Caco-2 (cell line): ENCODE measurements around the gene NRL. TPM values are rescaled to one million over a fixed set of nuclear protein-coding genes. Genes with fewer than 3 reads are reported as not detected.

Source experiments
- BruUV-seq: library from RNA; stranded (reverse); fragments of 400-500 nt; replicated peaks from 2 replicates; lab custom pipeline; 2021; lab: Mats Ljungman, UMichigan
- CTCF ChIA-PET: fragments of 300-600 bp; sonication (Branson Sonifier 250); formaldehyde crosslinking; loops from one replicate; lab custom pipeline; 2022; ENCODE audit warnings: antibody characterized with exemption; lab: Charles Lee
- POLR2A ChIA-PET: fragments of 300-600 bp; sonication (Branson Sonifier 250); formaldehyde crosslinking; loops from one replicate; lab custom pipeline; 2022; ENCODE audit warnings: antibody characterized with exemption; lab: Charles Lee
- DNase-seq, 2 experiments: peaks; one replicate each; pipeline versions ENCODE4 v3.0.0 to v3.0.0-alpha.2; 2020 to 2022
- H3K27me3 ChIP-seq: replicated peaks from 2 replicates; pipeline ENCODE4 v1.6.0; 2011; ENCODE audit warnings: low read length; ENCODE audit not compliant: control insufficient read depth, insufficient read depth
- H3K36me3 ChIP-seq: 2 replicates; pipeline ENCODE4 v1.5.1; 2011; ENCODE audit warnings: low read length; ENCODE audit not compliant: control insufficient read depth, insufficient read depth
- H3K4me1 ChIP-seq: fragments of 250-450 bp; sonication (Bioruptor Pico); 2 replicates; pipeline ENCODE4 v1.5.1; 2020; ENCODE audit warnings: mild to moderate bottlenecking
- H3K4me3 ChIP-seq: 2 replicates; pipeline ENCODE4 v1.5.1; 2011; ENCODE audit warnings: low read depth, mild to moderate bottlenecking, control low read depth, low read length
- H3K9me3 ChIP-seq: fragments of 250-450 bp; sonication (Bioruptor Pico); 2 replicates; pipeline ENCODE4 v1.5.1; 2020; ENCODE audit warnings: mild to moderate bottlenecking, moderate library complexity
- H3K27ac Mint-ChIP-seq: one replicate; pipeline ENCODE4 v1.8.0; 2022; ENCODE audit warnings: mixed read lengths; ENCODE audit not compliant: unreplicated experiment
- H3K27me3 Mint-ChIP-seq: one replicate; pipeline ENCODE4 v1.8.0; 2022; ENCODE audit warnings: mixed read lengths; ENCODE audit not compliant: insufficient read depth, unreplicated experiment
- H3K36me3 Mint-ChIP-seq: one replicate; pipeline ENCODE4 v1.8.0; 2022; ENCODE audit warnings: mild to moderate bottlenecking, mixed read lengths; ENCODE audit not compliant: insufficient read depth, unreplicated experiment
- H3K4me1 Mint-ChIP-seq: one replicate; pipeline ENCODE4 v1.8.0; 2022; ENCODE audit warnings: low read depth, mixed read lengths; ENCODE audit not compliant: unreplicated experiment
- H3K4me3 Mint-ChIP-seq: one replicate; pipeline ENCODE4 v1.8.0; 2022; ENCODE audit warnings: mild to moderate bottlenecking, moderate library complexity, mixed read lengths; ENCODE audit not compliant: unreplicated experiment
- H3K9me3 Mint-ChIP-seq: one replicate; pipeline ENCODE4 v1.8.0; 2022; ENCODE audit warnings: mixed read lengths; ENCODE audit not compliant: unreplicated experiment
- CTCF ChIP-seq, 2 experiments: fragments of 200-600 bp in 1 of 2; IDR thresholded peaks; 1 replicate in 1 of 2; 2 replicates in 1 of 2; pipeline versions ENCODE4 v1.5.1 to v1.8.0; 2011 to 2022; ENCODE audit warnings: antibody characterized with exemption in 1 of 2, control low read depth in 1 of 2, inconsistent platforms in 1 of 2, low read depth in 1 of 2, low read length in 1 of 2, mild to moderate bottlenecking in 1 of 2, moderate library complexity in 1 of 2; ENCODE audit not compliant: insufficient read depth in 1 of 2, severe bottlenecking in 1 of 2, unreplicated experiment in 1 of 2
- intact Hi-C: fragments of 100-400 bp; cut with micrococcal nuclease; formaldehyde crosslinking; loops from one replicate; pipeline ENCODE4 v1.10.0; 2022; ENCODE audit not compliant: unreplicated experiment
- total RNA-seq: library from RNA; stranded (reverse); gene quantifications from 2 replicates; pipeline ENCODE4 v1.2.3, GENCODE V29; 2022

Gene NRL
- total RNA-seq, 1 experiment from 2014 or later = 2.1 TPM

GRCh38 chr14:24119691-24120090, 4.9 kb upstream of the NRL start:
- no peaks in the 10 kb centered on the region for H3K27me3 Mint-ChIP-seq
- ChIA-PET CTCF (no interaction called here), POLR2A (no interaction called here)
- BruUV-seq = no TSS peak
- no peak overlapping the region for H3K27ac Mint-ChIP-seq
- no peaks in the 10 kb centered on the region for H3K9me3 Mint-ChIP-seq
- no peak for TF ChIP-seq CTCF (IDR thresholded peaks at IDR 0.05; ENCODE audit: insufficient read depth in 1 of 2, low read depth in 1 of 2, low read length in 1 of 2, severe bottlenecking in 1 of 2, unreplicated experiment in 1 of 2)
- no peak overlapping the region for H3K4me3 Mint-ChIP-seq
- H3K4me3 ChIP-seq = no peak overlapping the region
- peaks cover 6% of the 10 kb centered on the region for H3K36me3 ChIP-seq
- H3K9me3 ChIP-seq = no peaks in the 10 kb centered on the region
- peaks cover 35% of the 10 kb centered on the region for H3K36me3 Mint-ChIP-seq
- no peaks in the 10 kb centered on the region for H3K4me1 ChIP-seq
- H3K27me3 ChIP-seq = no peaks in the 10 kb centered on the region
- intact Hi-C loops = no loop called here
- no peak for DNase-seq
- H3K4me1 Mint-ChIP-seq = peaks cover 13% of the 10 kb centered on the region

- TF ChIP-seq CTCF (IDR thresholded peaks at IDR 0.05; ENCODE audit: insufficient read depth in 1 of 2, low read depth in 1 of 2, low read length in 1 of 2, severe bottlenecking in 1 of 2, unreplicated experiment in 1 of 2) = no peak
- no peak overlapping the region for H3K4me3 Mint-ChIP-seq
- ChIA-PET CTCF (no interaction called here), POLR2A (interaction anchor here (0.9 kb wide), 1 partner anchor 23 kb away, joined by 3 read pairs; the partner anchor contains the start of gene PCK2)
- peaks cover 13% of the 10 kb centered on the region for H3K4me1 Mint-ChIP-seq
- H3K36me3 Mint-ChIP-seq = peaks cover 40% of the 10 kb centered on the region
- peaks cover 6% of the 10 kb centered on the region for H3K36me3 ChIP-seq
- H3K27ac Mint-ChIP-seq = no peak overlapping the region
- H3K27me3 Mint-ChIP-seq = no peaks in the 10 kb centered on the region
- no peaks in the 10 kb centered on the region for H3K9me3 Mint-ChIP-seq
- no TSS peak for BruUV-seq
- H3K4me1 ChIP-seq = no peaks in the 10 kb centered on the region
- no peaks in the 10 kb centered on the region for H3K9me3 ChIP-seq
- no peak for DNase-seq
- intact Hi-C loops = no loop called here
- no peaks in the 10 kb centered on the region for H3K27me3 ChIP-seq
- H3K4me3 ChIP-seq = no peak overlapping the region
These were observed 2.4 kb upstream of the NRL start for GRCh38 chr14:24117179-24117578.

- Mint-ChIP-seq H3K9me3 (no peaks in the 10 kb centered on the region), H3K27me3 (no peaks in the 10 kb centered on the region), H3K36me3 (peaks cover 40% of the 10 kb centered on the region), H3K4me1 (peaks cover 13% of the 10 kb centered on the region), H3K27ac (no peak overlapping the region), H3K4me3 (peak overlapping the region; percentile 100)
- intact Hi-C loops = no loop called here
- no peaks in the 10 kb centered on the region for H3K4me1 ChIP-seq
- POLR2A ChIA-PET = interaction anchor here (3.1 to 3.3 kb wide), 2 partner anchors 20 to 30 kb away, joined by 46 to 57 read pairs; partner anchors contain the start of genes PSME1, PSME2 and RNF31
- H3K9me3 ChIP-seq = no peaks in the 10 kb centered on the region
- BruUV-seq = no TSS peak
- DNase-seq = no peak
- H3K36me3 ChIP-seq = peaks cover 6% of the 10 kb centered on the region
- peak overlapping the region; percentile 74 for H3K4me3 ChIP-seq
- CTCF ChIA-PET = interaction anchor here (3.1 to 3.3 kb wide), 2 partner anchors 23 to 45 kb away, joined by 17 to 26 read pairs; partner anchors contain the start of genes IRF9 and PCK2
- no peaks in the 10 kb centered on the region for H3K27me3 ChIP-seq
- no peak for TF ChIP-seq CTCF (IDR thresholded peaks at IDR 0.05; ENCODE audit: insufficient read depth in 1 of 2, low read depth in 1 of 2, low read length in 1 of 2, severe bottlenecking in 1 of 2, unreplicated experiment in 1 of 2)
These were observed 1.5 kb upstream of the NRL start for GRCh38 chr14:24116128-24116814.
